Measurements from ENCODE around the gene SAMD4A.

Gene SAMD4A

DNA sequence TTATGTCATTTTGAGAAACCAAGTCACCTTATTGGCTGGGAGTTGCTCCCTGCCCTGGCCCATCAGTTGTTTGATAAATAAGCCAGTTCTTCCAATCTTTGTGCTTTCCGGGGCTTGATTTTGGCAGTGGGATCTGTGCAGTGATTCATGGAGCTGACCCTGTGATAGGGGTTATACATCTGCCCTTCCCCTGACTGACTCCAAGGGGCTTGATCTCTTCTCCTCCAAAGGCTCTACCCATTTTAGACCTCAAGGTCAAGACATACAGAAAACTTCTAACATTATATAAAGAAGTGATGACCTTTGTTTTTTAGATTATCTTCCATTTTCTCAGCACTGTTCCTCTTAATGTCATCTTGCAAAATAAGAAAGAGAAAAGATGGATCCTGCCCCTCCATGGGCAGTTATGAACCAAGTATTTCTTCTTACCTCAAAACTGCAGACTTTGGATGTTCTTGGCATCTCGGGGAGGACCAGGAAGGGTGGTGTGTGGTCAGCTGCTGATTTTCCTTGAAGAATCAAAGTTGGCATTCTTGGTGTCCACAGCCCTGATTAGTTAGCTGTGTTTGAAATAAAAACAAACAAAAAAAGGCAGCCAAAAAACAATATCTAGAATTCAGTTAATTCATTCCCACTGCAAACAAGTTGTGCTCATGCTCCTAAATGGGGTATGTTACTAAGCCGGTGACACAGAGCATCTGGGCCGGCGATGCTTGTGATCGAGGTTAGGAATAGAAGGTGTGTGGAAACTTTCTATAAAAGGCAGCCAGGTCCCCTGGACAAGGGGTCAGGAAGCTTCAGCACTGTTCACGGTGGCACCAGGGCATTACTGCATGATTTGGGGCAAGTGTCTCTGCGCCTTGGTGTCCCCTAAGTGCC, 120.2 kb downstream of the SAMD4A start:
- no peak for FAIRE-seq

DNA sequence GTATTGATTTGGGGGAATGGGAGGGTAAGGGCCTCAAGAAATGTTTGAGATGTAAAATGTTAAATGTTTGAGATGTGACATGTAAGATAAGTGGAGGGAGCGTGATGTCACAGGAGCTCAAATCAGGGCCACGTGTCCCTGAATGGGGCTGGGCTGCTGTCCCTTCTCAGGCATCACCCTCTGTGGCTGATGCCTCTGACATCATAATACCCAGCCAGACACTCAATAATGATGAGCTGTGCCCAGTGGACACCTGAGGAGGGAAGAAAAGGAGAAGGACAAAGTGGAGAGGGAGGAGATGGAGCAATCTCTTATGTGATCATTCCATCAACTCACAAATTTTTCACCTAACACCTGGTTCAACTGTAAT, 120.8 kb downstream of the SAMD4A start:
- no peak for FAIRE-seq

DNA sequence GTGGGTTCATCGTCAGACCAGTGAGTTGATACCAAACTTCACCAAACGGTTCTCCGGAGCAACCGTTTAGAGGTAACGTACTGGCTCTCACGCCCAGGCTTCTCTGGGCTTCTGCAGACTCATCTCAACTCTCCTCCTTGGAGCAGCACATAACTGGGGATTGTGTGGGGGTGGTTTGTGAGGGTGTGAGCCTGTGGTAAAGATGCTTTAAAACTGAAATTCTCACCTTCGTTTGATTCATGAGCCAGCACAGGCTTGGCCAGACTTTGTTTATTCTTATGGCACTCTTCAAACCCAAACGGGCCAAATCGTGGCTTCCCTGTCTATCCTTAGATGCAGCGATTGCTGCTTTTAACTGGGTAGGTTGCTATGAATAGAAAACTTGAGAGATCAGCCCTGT, 121.3 kb downstream of the SAMD4A start:
- FAIRE-seq: no peak

DNA sequence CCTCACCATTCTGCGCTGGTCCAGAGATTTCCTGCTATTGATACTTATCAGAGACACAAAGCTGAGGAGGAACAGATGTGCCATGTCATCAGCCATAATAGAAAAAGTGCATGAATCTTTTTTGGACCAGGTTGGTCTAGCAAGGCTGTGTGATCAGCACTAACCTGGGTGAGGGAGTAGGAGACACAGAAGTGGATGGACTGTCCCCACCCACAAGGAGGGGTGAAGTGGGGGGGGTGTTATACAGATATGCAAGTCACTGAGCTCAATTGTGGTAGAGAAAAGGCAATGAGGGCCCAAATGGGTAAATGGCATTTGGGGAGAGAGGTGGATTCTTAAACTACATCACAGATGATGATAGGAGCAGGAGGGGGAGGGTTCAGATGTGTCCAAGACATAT, 123.0 kb downstream of the SAMD4A start:
- no peak for FAIRE-seq

DNA sequence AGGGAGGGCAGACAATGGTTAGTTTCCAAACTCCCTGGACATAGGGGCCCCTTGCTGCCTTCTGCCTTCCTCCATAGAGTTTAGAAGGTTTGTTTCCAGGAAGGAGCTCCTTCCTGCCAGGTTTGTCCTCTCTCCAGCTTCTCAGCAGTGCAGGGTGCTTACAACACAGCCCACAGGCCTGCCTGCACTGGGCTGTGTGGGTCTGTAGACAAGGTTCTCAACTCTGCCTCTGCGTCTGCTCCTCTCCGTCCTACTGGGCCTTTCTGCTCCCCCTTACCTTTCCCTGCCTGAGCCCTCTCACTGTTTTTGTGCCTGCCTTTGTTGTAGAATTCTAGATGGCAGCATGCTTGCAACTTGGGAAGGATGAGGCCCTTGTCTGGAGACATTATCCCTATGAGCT, 124.0 kb downstream of the SAMD4A start:
- no peak for FAIRE-seq

DNA sequence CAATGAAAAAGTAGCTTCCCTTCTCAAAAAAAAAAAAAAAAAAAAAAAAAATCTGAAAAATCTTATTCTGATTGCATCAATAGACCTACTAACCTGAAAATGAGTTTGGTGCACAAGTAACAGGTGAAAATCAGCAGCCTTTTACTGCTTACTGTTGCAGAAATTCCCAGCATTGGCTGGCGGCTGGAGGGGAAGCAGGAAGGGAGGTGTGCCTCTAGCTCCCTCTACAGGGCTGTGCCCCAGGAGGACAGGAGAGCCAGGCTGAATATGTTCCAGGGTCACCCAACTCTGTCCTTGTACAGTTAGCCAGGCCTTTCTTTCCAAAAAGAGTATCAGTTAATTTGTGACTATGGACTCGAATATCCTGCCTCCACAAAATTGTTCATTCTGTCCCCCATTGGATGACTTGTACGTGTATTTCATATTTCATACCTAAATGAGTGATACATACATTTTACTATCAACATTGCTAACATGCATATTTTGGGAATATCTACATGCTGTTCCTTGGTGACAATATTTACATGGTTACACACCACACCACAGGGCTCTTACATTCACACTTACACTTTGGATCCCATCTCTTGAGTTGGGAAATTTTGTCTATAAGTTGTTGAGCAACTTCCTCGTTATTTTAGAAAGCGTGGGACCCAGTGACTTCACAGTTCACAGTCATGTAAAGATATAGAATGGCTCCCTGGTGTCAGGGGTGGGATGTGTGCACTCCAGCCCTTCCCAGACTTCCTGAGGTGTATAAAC, 124.8 kb downstream of the SAMD4A start:
- FAIRE-seq: no peak

DNA sequence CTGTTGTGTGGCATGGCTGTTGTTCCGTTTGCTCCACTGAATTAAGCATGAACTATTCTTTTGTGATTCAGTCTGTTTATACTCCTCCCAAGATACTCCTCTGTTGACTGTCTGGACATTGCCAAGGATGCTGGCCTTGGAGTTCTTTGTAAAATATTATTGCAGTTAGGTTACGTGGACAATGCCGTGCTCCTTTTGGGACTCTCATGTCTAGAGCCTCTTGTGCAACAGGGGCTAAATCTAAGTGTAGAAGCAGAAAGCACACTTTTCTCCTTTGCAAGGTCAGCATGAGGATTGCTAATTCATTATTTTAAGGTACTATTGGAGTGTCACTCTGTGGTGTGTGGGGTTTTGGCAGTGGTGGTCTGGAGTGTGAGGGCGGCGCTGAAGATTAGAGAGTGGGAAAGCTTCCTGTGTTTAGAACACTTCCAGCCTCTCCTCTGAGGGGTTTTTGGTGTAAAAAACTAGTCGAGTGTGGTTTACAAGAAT, 125.4 kb downstream of the SAMD4A start:
- no peak for FAIRE-seq

DNA sequence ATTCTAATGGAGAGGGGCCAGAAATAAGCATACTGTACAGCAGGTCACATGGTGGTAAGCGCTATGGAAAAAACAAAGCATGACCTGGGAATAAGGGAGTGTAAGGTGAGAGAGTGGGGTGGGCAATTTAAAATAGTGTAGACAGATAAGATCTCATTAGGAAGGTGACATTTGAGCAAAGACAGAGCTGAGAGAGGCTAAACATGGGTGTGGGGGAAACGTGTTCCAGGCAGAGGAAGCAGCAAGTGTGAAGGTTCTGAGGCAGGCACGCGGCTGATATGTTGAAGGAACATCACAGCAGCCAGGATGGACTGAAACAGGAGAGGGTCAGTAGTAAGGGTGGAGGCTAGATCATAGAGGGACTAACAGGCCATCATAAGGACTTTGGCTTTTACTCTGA, 126.8 kb downstream of the SAMD4A start:
- FAIRE-seq: no peak

DNA sequence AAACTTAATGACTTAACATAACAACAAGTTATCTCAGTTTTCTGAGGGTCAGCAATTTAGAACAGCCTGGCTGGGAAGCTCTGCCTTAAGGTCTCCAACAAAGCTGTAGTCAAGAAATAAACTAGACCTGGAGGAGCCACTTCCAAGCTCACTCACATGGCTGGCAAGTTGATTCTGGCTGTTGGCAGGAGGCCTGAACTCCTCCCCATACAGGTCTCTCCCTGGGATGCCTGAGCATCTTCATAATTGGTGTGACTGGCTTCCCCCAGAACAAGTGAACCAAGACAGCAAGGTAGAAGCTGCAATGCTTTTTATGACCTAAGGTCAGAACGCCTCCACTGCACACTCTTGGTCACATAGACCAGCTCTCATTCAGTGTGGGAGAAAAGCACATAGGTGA, 128.3 kb downstream of the SAMD4A start:
- FAIRE-seq: no peak

DNA sequence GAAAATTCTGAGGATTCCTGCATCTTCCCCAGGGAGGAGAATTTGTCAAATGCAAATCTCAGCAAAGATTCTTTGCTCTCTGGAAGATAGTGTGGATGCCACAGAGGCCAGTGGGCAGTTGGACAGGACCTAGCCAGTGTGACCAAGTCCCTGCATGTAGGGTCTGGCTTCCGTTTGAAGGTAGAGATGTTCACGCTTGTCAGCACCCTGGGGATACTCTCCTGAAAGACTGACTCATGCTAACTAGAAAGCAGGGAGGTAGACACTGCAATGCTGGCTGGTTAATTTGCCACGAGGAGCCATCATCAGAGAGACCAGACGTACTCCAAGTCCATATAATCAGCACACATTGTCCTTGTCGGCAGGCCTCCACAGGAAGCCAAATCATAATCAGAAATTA, 130.1 kb downstream of the SAMD4A start:
- no peak for FAIRE-seq

DNA sequence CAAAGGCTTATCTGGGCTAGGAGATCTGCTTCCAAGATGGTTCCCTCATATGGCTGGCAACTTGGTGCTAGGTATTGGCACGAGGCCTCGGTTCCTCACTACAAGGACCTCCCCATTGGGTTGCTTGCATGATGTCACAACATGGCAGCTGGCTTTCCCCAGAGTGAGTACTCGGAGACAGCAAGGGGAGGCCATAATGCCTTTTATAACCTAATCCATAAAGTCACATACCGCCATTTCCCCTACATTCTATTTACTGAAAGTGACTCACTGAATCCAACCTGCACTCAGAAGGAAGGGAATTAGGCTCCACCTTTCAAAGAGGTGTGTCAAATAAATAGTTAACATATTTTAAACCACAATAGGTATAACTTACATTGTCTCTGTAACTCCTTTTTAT, 130.9 kb downstream of the SAMD4A start:
- FAIRE-seq: no peak

DNA sequence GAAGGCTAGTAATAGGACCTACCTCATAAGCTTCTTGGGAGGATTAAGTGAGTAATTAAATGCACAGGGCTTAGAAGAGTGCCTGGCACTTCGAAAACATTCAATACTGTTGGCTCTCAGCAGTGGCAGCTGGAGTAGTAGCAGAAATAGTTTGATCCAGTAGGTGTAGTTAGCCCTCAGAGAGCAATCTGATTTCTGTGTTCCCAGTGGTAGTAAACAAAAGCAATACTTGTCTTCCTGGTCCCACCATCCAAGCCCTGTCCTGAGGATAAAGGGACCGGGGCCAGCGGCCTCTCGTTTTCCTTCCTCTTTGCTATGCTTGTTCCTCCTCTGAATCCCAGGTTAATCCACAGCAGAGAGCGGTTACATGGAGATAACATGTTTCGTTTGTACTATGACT, 131.6 kb downstream of the SAMD4A start:
- FAIRE-seq: no peak

DNA sequence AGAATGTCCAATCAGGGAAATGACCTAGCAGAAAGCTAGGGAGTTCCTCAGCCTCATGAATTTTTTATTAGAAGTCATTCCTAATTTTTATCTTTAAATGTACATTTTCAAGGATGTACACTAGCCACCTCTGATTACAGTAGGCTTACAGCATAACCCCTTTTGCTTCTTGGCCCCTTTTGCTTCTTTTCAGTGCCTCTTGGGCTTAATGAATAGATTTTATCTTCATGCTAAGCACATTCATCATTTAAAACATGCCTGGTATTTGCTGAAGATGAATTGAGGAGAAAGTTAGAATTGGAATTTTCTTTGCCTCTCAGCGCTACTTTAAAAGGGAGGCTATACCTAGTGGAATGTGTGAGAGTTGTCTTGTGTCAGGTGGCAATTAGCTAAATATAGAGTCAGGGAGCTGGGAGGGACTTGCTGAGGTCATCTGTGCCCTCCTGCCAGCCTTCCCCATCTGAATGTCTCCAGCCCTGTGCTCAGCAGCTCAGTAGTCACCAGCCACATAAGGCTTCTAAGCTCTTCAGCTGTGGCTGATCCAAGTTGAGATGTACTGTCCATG, 132.1 kb downstream of the SAMD4A start:
- FAIRE-seq: no peak

DNA sequence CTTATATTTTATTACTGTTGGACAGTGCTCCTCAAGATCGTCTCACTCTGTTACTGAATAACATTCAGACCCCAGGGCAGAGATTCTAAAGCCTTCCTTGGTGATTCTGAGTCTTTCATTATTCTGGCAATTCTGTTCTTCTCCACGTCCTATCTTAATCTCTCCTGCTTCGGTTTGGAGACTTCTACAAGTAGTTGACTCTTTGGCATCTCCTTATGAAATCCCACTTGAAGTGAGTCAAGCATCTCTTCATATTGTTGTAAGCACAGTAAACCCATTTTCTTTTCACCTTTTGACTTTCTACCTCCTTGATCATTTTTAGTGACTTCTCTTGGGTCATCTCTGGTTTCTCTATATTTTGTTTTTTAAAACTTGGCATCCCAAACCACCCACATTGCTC, 132.8 kb downstream of the SAMD4A start:
- no peak for FAIRE-seq

DNA sequence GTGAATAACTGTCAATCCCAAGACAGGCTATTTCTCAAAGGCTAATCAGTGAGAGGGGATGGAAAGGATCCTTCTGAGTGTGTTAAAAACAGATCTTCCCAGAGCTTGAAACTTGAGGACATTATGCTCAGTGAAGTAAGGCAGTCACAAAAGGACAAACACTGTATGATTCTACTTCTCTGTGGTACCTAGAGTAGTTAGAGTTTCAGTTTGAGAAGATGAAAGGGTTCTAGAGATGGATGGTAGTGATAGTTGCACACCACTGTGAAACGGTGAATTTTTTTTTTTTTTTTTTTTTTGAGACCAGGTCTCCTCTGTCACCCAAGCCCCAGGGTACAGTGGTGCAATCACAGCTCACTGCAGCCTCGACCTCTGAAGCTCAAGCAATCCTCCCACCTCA, 133.8 kb downstream of the SAMD4A start:
- FAIRE-seq: no peak

DNA sequence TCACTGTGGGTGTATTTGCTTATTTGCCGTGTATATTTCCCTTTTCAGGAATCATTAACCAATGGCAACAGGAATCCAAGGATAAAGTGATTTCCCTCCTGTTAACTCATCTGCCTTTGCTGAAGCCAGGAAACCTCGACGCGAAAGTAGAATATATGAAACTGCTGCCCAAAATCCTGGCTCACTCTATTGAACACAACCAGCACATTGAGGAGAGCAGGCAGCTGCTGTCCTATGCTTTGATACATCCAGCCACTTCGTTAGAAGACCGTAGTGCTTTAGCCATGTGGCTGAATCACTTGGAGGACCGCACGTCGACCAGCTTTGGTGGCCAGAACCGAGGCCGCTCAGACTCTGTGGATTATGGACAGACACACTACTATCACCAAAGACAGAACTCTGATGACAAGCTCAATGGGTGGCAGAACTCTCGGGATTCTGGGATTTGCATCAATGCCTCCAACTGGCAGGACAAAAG, 135.1 kb downstream of the SAMD4A start:
- no peak for FAIRE-seq

DNA sequence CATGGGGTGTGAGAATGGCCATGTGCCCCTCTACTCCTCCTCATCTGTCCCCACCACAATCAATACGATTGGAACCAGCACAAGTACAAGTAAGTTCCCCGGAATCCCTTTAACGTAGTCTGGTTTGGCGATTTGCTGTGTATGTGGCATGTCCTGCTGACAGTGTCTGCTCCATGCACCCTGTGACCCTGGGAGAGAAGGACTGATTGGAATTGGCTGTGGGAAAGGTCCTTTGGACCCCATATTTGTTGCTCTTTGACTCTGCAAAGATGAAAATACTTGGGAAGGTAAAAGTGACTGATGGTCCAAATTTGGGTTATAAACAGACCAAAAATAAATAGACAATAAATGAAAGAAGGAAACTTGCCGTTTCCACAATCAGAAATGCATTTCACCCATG, 135.6 kb downstream of the SAMD4A start:
- no peak for FAIRE-seq

DNA sequence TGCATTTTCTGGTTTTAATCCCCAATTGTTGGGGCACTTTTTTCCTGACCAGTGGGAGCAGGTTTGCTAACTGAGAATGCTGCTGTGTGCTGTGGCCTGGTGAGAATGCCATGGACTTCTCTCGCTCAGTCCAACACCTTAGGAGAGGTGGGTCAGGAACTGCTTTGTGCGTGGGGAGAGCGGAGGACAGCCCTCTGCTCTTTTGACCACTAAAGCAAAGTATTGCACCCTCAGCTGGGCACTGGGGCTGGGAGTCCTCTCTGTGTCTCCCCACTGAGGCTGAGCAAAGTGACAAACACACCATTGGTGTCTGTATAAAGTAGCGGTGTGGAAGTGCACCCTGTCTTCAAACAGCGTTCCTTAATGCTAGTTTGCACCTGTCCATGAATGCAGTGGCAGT, 136.2 kb downstream of the SAMD4A start:
- FAIRE-seq: no peak

DNA sequence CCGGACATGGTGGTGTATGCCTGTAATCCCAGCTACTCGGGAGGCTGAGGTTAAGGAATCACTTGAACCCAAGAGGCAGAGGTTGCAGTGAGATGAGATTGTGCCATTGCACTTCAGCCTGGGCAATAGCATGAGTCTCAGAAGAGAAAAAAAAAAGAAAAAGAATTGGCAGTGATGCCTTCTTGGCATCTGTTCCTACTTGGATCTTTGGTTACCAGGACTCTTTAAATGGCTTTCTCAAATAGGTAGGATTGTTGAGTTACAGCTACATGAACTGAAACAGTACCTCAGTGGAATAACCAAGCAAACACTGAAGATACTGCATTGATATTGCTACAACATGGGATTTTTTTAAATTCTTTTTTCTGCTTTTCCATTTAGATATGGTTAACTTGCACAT, 136.8 kb downstream of the SAMD4A start:
- no peak for FAIRE-seq

DNA sequence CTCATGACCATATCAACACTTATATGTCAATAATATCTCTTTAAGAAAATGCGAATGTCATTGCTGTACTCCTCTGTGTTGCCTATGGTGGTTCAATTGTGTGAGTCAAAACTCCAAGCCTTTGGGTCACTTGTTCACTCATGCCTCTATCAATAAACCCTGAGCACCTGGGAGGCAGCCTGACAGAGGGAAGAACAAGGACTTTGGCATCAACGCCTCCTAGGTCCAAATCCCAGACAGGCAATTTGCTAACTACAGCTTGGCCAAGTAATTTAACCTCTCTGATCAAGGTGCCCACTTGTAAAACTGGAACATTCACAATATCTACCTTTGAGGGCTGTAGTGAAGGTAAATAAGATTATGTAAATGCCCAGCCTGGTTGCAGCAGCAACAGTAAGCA, 137.8 kb downstream of the SAMD4A start:
- FAIRE-seq: no peak

DNA sequence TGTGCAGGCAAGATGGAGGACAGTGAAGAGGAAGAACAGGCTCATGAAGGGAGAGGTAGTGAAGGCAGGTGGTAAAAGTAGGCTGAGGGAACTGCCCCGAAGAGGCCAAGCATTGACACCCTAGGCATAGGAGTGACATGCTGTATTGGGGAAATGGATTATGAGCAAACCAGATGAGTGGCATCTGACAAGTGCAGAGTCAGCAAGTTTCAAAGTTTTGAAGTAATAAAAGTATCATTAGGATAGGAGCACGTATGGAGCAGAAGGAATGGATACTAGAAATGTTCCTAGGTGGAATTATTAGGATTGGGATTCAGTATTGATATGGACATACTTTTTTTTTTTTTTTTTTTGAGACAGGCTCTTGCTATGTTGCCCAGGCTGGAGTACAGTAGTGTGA, 139.8 kb downstream of the SAMD4A start:
- no peak for FAIRE-seq

DNA sequence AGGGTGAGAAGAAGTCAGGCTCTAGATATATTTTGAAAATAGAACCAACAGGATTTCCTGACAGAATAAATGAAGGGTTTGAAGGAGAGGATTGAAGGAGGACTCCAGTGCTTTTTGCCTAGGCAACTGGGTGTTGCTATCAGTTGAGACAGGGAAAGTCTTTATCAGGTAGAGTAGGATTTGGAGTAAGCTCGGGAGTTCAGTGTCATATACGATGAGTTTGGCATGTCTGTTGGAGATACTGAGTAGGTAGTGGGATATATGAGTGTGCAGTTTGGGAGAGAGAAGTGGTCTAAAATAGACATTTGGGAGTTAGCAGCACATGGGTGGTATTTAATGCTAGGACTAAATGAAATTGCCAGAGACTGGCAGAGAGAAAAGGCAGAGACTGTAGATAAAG, 141.2 kb downstream of the SAMD4A start:
- no peak for FAIRE-seq

DNA sequence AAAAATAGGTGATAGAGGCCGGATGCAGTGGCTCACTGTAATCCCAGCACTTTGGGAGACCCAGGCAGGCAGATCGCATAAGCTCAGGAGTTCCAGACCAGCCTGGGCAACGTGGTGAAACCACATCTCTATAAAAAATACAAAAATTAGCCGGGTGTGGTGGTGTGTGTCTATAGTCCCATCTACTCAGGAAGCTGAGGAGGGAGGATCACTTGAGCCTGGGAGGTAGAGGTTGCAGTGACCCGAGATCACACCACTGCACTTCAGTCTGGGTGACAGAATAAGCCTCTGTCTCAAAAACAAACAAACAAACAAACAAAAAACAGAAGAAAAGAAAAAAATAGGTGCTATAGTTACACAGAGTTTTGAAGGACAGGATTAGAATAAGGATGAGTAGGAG, 142.1 kb downstream of the SAMD4A start:
- no peak for FAIRE-seq

DNA sequence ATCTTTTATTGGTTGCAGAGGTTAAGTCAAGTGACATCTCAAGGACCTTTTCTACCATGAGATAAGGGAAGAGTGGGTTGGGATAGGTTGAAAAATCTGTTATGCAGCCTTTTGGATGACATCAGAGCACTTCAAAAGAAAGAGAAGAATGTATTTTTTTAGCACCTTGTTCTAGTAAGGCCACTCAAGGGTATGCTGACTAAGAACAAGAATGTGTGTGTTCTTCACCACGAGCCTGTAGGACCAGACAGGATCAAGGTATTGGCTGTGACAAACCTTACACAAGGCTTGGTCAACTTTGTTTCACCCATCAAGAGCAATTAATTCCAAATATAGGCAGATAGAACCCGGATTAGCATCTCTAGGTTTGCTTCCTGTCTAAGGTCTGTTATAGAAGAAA, 142.5 kb downstream of the SAMD4A start:
- FAIRE-seq: no peak
